Measurements from ENCODE around the gene BTN2A1.
"Not testable (repeated sequence)": the region's sequence is repeated elsewhere in the genome, so short reads cannot be mapped to it uniquely, and the experiment has no call there.

Gene BTN2A1

GRCh38 chr6:26457806-26458688 lies at the start of gene BTN2A1:
BTN2A1 (plus strand) TSS chr6:26457955; CDS start chr6:26458637, 682 bp downstream.
- DNase-seq = peak; percentile 91

GRCh38 chr6:26408828-26409730 lies 48.7 kb upstream of the BTN2A1 start:
- DNase-seq = no peak

DNA sequence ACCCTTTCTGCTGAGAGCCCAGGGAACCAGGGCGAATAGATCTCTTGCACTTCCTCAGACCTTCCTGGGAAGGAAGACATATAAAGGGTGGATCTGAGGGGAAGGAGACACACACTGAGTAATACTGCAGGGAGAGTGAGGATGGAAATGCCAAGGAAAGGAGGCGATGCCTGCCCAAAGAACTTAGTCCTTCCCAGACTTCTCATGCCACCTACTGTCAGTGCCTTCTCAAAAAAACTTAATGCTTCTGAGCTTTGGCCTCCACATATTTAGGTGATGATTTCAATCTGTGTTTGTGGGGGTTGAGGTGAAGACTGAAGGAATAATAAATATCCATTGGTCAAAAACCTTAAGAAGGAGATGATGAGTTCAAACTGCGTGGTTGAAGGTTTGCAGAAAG lies 46.0 kb upstream of the BTN2A1 start:
- no peak for DNase-seq

DNA sequence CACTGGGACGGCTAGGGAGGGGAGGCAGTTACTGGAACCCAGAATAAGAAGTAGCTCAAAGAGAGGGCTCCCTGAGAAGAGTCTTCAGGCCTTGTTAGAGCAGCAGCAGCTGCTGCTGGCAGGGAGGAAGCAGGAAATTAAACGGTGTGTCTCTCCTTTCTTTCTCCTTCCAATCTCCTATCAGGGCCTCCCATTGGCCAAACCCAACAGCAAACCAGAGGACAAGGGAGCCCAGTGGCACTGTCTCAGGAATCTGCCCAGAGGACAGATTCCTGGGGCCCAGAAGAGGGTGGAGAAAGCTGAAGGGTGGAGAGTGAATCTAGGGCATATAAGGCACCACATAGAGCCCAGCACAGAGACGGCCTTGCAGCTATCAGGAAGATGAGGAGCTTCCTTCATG lies 45.5 kb upstream of the BTN2A1 start:
- DNase-seq = no peak

DNA sequence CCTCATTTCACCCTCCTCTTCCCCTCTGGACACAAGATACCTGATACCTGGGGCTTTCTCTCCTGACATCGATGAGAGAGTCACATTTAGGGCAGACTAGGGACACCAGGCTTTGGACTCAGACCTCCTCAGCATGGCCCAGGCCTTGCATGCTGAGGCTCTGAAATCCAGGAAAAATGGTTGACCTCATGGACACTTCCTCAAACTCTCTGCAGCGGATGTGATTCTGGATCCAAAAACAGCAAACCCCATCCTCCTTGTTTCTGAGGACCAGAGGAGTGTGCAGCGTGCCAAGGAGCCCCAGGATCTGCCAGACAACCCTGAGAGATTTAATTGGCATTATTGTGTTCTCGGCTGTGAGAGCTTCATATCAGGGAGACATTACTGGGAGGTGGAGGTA lies 44.8 kb upstream of the BTN2A1 start:
- no peak for DNase-seq

DNA sequence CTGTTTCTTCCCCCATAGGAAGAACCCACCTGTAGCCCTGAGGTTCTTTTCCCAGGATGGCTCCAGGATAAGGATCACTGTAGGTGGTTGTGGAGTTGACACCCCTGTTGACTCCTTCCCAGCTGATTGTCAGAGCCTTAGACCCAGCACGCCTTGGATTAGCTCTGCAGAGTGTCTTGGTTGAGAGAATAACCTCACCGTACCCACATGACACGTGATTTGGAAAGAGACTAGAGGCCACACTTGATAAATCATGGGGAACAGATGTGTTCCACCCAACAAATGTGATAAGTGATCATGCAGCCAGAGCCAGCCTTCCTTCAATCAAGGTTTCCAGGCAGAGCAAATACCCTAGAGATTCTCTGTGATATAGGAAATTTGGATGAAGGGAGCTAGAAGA lies 43.5 kb upstream of the BTN2A1 start:
- DNase-seq = no peak

DNA sequence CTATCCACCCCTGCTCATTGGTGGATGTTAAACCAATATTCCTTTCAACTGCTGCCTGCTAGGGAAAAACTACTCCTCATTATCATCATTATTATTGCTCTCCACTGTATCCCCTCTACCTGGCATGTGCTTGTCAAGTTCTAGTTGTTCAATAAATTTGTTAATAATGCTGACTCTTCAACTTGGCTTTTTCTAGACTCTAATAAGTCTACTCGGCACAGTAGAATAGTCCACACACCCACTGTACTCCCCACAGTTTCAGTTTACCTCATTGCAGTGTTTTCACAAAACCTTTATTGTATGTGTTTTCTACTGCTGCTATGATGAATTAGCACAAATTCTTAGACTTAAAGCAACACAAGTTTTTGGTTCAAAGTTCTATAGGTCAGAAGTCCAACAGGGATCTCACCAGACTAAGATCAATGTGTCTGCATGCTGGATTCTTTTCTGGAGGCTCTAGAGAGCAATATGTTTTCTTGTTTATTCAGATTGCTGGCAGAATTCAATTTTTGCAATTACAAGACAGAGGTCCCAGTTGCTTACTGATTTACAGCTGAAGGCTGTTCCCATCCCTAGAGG lies 42.6 kb upstream of the BTN2A1 start:
- no peak for DNase-seq

- DNase-seq = no peak
Measured at GRCh38 chr6:26415791-26416190, 42.0 kb upstream of the BTN2A1 start.

DNA sequence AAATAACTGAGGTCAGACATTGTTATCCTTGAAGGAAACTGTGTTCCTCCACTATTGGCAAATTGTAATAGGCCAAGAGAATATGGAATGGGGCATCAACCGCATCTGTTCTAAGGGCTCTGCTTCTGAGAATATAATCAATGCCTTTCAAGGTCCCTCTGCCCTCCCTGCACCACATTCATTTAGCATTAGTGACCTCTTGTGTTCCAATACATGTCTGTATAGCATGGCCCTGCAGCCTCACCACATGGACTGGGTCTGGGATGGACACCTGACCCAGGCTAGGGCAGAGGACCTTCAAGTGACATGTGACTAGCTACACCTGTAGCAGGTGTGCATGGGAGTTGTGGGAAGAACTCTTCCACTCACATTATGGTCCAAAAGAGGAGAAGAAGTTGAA lies 41.5 kb upstream of the BTN2A1 start:
- no peak for DNase-seq

GRCh38 chr6:26418077-26418476 lies 39.7 kb upstream of the BTN2A1 start:
- DNase-seq = not testable (repeated sequence)

DNA sequence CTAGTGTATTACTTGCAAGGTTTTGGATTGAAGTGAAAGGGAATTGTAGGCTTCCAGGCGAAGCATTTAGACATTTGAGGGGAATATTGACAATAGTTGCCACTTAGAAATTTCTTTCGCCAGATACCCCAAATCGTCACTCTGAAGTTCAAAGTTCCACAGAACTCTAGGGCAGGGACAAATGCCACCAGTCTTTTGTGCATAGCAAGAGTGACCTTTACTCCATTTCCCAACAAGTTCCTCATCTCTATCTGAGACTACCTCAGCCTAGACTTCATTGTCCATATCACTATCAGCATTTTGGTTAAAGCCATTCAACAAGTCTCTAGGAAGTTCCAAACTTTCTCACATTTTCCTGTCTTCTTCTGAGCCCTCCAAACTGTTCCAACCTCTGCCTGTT lies 39.0 kb upstream of the BTN2A1 start:
- not testable (repeated sequence) for DNase-seq

DNA sequence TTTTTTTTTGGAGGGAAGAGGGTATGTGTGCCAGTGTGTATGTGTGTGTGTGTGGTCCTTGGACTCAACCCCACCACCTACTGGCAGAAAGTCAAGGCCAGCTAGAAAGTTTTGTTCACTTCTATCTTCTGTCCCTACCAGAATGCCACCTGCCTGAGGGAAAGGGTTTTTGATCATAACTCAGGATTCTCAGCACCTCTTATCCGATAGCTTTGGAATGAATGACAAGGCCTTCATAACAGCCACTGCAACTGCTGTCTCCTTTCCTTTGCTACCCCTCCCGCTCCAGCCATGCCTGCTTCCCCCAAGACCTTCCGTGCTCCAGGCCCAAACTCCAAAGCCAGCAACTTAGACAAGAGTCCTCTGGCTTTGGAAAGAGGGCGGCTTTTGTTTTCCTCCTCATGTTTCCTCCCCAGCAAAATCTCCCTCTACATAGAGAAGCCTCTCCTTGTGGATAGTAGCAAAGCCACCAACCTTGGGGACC lies 37.0 kb upstream of the BTN2A1 start:
- no peak for DNase-seq

GRCh38 chr6:26421259-26422144 lies 36.3 kb upstream of the BTN2A1 start:
- peak; percentile 62 for DNase-seq

GRCh38 chr6:26422329-26422728 lies 35.4 kb upstream of the BTN2A1 start:
- no peak for DNase-seq

GRCh38 chr6:26426691-26427450 lies 30.9 kb upstream of the BTN2A1 start:
- DNase-seq = no peak

- no peak for DNase-seq
Measured at GRCh38 chr6:26427451-26427809, 30.3 kb upstream of the BTN2A1 start.

GRCh38 chr6:26428206-26428605 lies 29.5 kb upstream of the BTN2A1 start:
- no peak for DNase-seq

- no peak for DNase-seq
Measured at GRCh38 chr6:26430787-26431186, 27.0 kb upstream of the BTN2A1 start.

DNA sequence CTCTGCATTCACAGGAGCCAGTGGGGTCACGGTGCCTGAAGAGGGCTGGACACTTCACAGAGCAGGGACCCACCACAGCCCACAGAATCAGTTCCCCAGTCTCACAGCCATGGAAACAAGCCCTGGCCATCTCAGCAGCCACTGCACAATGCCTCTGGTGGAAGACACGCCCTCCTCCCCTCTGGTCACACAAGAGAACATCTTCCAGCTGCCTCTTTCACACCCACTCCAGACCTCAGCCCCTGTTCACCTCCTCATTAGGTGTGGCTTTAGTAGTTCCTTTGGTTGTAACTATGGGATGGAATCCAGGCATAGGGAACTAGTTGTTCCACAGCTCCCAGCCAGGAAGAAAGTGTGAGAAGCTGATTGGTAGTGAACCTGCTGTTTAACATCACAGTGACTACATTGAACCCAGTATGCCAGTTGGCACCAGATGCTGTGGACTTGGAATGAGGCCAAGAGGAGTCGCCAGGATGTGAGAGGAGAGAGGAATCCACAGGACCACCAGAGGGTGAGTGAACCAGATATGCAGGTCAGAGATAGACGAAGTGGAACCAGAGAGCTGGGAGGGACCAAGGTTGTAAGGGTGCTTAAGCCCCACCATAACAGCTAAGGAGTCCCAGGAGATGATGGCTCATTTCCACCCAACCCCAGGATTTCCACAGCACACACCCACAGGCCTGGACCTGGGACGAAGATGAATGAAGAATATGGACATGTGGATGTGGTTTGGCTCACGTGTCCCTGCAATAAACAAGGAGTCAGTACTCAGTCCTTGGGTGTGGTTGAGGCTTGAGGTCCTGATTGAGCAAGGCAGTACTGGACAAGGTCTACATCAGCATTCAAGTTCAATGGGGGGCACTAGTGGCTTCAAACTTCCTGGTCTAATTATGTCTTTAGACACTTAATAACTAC lies 26.2 kb upstream of the BTN2A1 start:
- no peak for DNase-seq

DNA sequence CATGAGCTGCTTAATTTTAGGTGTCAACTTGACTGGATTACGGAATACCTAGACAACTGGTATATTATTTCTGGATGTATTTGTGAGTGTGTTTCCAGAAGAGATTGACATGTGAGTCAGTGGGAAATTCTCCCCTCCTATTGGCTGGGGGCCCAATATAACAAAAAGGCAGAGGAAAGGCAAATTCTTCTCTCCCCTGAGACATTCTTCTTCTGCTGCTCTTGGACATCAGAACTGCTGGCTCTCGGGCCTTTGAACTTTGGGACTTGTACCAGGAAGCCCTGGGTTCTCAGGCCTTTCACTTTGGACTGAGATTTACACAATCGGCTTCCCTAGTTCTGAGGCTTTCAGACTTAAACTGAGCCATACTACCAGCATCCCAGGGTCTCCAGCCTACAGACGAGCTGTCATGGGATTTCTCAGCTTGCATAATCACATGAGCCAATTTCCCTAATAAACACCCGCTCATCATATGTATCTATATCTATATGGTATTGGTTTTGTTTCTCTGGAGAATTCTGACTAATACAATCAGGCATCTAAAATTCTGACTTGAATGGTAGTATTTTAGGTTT lies 25.0 kb upstream of the BTN2A1 start:
- DNase-seq = no peak

Data from NCI-H1105 treated with DMSO at 0.1 percent for 48 hours (cell line).